Sigmoid colon (tissue), 3 donors: ENCODE results near the gene NDUFS8.

Experiments
- CTCF ChIP-seq, 4 experiments: fragments of 450-650 bp in 3 of 4; fragments of 200-600 bp in 1 of 4; IDR thresholded peaks; one replicate each; pipeline ENCODE4 v1.5.1; 2016 to 2019; ENCODE audit warnings: antibody characterized with exemption in 4 of 4, mild to moderate bottlenecking in 3 of 4, moderate library complexity in 2 of 4
- POLR2A ChIP-seq, 2 donors: fragments of 450-650 bp; IDR thresholded peaks; one replicate each; pipeline ENCODE4 v1.6.1; 2016; ENCODE audit warnings: antibody characterized with exemption in 2 of 2, mild to moderate bottlenecking in 2 of 2, moderate library complexity in 2 of 2

DNA sequence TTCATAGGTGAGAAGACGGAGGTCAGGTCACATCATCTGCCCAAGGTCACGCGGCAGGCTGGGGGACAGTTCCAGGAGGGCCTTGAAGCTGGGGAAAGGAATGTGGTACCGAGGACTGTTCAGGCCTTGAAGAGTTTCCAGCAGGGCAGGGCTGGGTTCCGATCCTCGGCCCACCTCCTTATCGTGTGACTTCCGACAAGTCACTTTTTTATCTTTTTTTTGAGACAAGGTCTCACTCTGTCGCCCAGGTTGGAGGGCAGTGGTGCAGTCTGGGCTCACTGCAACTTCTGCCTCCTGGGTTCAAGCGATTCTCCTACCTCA, 623 bp downstream of the NDUFS8 start:
- TF ChIP-seq CTCF (IDR thresholded peaks at IDR 0.05) (no peak), POLR2A (IDR thresholded peaks at IDR 0.05) (no peak)
